Fibroblast of the aortic adventitia (primary cell): ENCODE measurements around the gene IFRD1. TPM values are rescaled to one million over a fixed set of nuclear protein-coding genes. Genes with fewer than 3 reads are reported as not detected.
"Not testable (repeated sequence)": the region's sequence is repeated elsewhere in the genome, so short reads cannot be mapped to it uniquely, and the experiment has no call there.

ENCODE experiments used
- DNase-seq: peaks from one replicate; pipeline ENCODE4 v3.0.0-alpha.2; 2010; ENCODE audit warnings: low read depth
- H3K4me3 ChIP-seq: 2 replicates; pipeline ENCODE4 v1.5.1; 2011; ENCODE audit warnings: low read depth, mild to moderate bottlenecking, control low read depth, low read length, moderate library complexity
- total RNA-seq: library from RNA; depleted of rRNA; stranded (reverse); fragments of >200 nt; gene quantifications from 2 replicates; pipeline ENCODE4 v1.2.3, GENCODE V29; 2012; ENCODE audit warnings: low replicate concordance
- TF ChIP-seq, protein P1 (sequence below): IDR thresholded peaks from 2 replicates; pipeline ENCODE4 v1.5.1; 2011; ENCODE audit warnings: mild to moderate bottlenecking, low read length, control low read depth, inconsistent platforms; ENCODE audit not compliant: insufficient read depth

Gene IFRD1
- total RNA-seq, 1 donor, result 49.5 TPM

DNA sequence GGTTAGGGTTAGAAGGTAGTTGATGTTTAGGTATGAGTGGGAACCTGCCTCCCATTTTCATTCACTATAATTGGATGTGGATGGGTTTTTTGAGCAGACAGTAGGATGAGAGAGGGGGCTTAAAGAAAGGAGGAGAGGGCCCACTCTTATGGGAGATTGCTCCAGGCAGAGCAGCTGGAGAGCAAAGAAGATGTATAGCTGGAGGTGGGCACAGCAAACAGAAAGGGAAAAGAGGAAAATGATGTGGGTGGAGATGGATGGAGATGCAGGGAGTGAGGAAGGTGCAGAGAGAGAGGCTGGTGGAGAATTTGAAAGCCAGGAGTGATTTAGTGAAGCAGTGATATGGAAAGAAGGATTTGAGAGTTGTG is 60.5 kb downstream of the IFRD1 start:
- no peak overlapping the region for H3K4me3 ChIP-seq
- TF ChIP-seq, protein P1, sequence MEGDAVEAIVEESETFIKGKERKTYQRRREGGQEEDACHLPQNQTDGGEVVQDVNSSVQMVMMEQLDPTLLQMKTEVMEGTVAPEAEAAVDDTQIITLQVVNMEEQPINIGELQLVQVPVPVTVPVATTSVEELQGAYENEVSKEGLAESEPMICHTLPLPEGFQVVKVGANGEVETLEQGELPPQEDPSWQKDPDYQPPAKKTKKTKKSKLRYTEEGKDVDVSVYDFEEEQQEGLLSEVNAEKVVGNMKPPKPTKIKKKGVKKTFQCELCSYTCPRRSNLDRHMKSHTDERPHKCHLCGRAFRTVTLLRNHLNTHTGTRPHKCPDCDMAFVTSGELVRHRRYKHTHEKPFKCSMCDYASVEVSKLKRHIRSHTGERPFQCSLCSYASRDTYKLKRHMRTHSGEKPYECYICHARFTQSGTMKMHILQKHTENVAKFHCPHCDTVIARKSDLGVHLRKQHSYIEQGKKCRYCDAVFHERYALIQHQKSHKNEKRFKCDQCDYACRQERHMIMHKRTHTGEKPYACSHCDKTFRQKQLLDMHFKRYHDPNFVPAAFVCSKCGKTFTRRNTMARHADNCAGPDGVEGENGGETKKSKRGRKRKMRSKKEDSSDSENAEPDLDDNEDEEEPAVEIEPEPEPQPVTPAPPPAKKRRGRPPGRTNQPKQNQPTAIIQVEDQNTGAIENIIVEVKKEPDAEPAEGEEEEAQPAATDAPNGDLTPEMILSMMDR, result no peak
- DNase-seq, result no peak

DNA sequence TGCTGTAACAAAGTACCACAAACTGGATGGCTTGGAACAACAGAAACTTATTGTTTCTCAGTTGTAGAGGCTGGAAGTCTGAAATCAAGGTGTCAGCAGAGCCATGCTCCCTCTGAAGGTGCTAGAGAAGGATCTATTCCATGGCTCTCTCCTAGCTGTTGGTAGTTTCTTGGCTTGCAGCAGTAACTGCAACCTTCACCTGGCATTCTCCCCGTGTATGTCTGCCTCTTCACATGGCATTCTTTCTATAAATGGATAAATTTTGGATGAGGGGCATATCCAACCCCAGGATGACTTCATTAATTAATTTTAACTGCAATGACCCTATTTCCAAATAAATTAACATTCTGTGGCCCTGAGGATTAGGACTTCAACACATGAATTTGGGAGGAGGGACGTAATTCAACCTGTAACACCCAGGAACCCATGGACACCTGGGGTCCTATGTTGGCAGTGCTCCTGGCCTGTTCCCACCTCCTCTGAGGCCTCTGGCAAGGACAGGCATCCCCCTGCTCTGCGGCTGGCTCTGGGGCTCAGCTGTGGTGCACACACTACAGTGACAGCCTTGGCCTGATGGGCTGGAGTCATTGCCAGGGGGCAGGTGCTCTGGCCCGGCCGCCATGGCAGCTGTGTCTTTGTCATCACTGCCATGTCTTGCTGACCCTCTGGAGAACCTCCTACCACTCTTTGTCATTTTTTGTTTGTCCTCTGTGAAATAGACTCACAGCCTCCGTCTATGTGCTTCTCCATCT is 61.4 kb downstream of the IFRD1 start:
- TF ChIP-seq, protein P1, result no peak
- H3K4me3 ChIP-seq, result no peak overlapping the region

DNA sequence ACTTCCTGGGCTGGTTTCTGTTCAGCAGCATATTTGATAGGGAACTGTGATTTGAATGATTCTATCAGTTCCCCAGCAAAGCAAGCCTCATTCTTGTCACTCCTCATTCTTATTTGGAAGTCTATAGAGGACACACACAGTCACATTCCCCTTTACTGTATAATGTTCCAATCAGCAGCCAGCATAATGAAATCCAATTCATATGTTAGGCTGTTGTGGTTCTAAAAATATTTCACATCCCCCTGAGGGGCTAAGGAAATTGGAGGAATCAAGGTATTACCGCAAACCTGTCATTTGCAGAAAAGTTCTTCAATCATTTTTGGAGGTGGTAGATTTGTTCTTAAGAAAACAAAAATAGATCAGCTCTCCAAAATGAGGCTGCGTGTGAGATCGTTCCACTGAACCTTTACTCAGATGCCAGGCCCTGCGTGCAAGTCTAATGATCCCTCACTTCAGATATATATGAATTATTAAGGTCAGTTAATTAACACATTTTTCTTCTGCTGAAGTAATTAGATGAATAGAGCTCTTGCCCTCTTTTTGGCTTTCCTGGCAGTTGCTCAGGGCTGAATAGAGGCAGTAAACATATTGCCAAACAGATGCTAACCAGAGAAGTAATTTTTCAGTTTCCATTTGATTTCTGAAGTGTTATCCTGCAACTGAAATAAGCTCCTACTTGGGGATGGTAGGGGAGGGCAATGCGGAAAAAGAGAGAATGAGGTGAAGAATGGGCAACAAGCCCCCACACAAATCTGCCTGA is 62.4 kb downstream of the IFRD1 start:
- DNase-seq, result no peak
- TF ChIP-seq, protein P1, result no peak
- no peak overlapping the region for H3K4me3 ChIP-seq

More for the DNA sequence above, 61.4 kb downstream of the IFRD1 start:
- no peak for DNase-seq

DNA sequence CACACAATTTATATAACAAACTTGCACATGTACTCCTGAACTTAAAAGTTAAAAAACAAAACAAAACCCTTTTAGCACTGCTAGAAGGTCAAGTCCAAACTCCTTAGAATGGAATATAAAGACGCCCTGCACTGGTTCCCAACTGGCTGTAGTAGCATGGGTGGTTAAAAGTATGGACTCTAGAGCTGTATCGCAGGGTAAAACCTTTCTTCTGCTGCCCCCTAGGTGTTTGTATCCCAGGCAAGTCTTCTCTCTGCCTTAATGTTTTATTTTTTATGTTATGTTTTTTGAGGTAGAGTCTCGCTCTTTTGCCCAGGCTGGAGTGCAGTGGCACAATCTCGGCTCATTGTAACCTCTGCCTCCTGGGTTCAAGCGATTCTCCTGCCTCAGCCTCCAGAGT is 65.7 kb downstream of the IFRD1 start:
- TF ChIP-seq, protein P1, result no peak
- H3K4me3 ChIP-seq, result no peak overlapping the region
- peak; percentile 2 for DNase-seq

DNA sequence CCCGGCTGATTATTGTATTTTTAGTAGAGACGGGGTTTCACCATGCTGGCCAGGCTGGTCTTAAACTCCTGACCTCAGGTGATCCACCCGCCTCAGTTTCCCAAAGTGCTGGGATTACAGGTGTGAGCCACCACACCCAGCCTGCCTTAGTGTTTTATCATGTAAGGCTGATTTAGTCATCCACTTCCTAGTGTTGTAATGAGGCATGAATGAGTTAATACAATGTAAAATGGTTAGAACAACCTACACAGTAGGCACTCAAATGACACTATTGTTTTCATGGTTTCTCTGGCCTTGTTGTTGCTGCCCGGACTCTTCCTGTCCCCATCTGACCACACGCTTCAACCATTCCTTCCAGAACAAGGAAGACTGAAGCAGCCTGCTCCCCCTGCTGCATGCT is 66.2 kb downstream of the IFRD1 start:
- DNase-seq, H3K4me3 ChIP-seq: not testable (repeated sequence)

DNA sequence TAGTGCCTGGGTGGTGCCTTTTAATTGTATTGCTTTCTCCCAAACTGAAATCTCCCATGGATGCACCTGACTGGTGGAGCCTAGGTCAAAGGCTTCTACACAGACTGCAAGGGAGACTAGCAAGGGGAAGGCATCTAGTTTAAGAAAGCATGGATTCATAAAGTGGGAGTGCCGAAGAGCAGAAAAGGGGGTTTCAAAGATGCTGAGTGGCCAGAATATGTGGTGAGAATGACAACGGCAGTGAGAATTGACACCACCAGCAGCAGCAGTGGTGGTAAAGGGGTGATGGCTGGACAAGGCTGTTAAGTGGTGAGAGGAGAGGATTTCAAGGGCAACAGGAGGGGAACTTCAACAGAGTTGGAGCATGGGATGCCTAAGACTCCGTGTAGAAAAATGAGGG is 67.2 kb downstream of the IFRD1 start:
- DNase-seq, result no peak
- TF ChIP-seq, protein P1, result no peak
- no peak overlapping the region for H3K4me3 ChIP-seq

DNA sequence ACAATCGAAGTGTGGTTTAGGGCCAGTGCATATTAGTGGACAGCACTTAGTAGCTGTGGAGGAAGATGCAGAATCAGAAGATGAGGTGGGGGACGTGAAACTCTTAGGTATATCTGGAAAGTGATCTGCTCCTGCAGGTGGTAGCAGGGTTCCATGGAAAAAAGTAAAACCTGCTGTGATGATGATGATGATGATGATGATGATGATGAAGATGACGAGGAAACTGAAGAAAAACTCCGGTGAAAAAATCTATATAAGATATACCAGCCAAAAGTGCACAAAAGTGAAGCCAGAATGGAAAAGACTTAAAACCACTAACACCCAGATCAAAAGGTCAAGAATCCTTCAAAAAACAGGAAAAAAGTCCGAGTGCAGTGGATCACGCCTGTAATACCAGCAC is 70.5 kb downstream of the IFRD1 start:
- DNase-seq, result no peak
- H3K4me3 ChIP-seq, result no peak overlapping the region
- TF ChIP-seq, protein P1, result no peak
